HG03025 (cell line): Measurements from ENCODE around the gene CLEC16A.

Source experiments
- ATAC-seq: cut with Tn5 transposase; IDR thresholded peaks from one replicate; pipeline ENCODE4 v1.9.1; 2021; ENCODE audit warnings: mild to moderate bottlenecking, moderate library complexity; ENCODE audit not compliant: unreplicated experiment, low FRiP score

Gene CLEC16A

GRCh38 chr16:11164482-11165270 lies 220.3 kb downstream of the CLEC16A start:
- no peak for ATAC-seq

GRCh38 chr16:11165349-11165748 lies 221.0 kb downstream of the CLEC16A start:
- ATAC-seq, result no peak

GRCh38 chr16:11165894-11166665 lies 221.7 kb downstream of the CLEC16A start:
- ATAC-seq, result no peak

GRCh38 chr16:11167581-11167980 lies 223.2 kb downstream of the CLEC16A start:
- ATAC-seq, result no peak

DNA sequence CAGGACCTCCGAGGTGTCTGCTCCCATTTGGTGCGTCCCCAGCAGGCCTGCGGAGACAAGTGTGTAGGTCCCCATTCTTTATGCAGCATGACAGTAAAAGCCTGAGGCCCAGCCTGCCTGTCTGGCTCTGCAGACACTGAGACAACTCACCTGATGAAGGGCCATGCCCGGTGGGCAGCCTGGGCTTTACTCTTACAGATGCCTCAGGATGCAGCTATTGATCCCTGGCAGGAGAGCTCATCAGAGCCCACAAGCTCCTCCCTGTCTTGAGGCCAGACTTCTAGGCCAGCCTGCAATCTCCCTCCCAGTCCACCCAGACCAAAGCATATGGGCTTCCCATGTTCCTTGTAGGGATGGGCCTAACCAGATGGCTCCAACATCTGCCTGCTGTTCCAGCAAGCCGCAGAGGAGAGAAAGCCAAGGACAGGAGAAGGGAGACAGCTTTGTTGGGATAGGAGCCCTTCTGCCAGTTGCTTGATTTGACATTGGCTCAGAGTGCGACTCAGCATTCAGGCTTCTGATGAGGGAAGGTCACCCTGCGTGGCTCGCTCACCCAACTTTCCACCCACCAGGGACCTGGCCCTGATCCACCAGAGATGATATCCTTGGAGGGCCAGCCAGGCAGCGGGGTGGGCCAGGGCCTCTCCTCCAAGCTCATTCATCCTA lies 224.2 kb downstream of the CLEC16A start:
- no peak for ATAC-seq

DNA sequence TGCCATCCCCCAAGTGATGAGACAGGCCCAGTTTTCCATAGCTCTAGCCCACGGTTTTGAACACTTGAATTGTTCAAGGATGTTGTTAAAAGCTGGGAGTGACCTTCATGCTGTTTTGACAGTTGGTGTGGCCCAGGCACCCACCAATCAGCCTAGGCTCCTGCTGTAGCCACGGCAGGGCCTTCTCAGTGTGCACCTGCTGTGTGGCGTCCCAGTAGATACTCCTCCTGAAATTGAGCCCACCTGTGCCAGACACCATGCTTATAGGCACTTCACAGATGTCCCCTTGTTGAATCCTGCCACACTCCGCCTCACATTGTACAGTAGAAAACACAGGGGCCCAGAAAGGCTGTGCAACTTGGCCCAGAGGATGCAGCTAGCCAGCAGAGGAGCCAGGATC lies 225.3 kb downstream of the CLEC16A start:
- no peak for ATAC-seq

DNA sequence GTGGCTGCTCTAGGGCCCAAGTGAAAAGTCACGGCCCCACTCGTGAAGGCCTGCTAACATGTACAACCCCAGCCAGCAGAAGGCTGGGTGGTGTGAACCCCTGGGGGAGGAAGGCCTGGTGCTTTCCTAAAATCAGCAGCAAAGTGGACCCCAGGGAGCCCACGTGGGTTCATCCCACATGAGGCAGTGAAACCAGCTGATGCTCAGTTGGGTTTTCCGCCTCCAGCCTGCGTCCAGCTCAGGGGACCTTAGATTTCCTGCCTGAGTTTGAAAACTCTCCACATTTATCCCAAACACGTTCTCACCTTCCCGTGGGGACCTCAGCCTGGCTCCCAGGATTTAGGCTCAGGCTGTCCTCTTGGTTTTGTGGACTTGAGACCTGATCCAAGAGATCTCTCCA lies 225.8 kb downstream of the CLEC16A start:
- ATAC-seq, result no peak

GRCh38 chr16:11170696-11171447 lies 226.5 kb downstream of the CLEC16A start:
- ATAC-seq, result no peak

DNA sequence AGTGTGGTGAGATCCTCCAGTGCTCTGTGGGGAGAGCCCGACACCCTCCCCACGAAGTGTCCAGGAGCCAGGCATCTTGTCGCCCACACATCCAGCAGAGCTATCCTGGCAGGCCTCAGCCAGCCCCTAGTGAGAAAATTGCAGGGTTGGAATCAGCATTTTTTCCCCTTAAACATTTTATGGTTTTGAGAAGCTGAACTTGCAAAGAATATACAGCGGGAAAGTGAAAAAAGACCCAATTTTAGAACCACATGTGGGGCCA lies 227.0 kb downstream of the CLEC16A start:
- no peak for ATAC-seq

- no peak for ATAC-seq
These were observed 227.5 kb downstream of the CLEC16A start for GRCh38 chr16:11171757-11172299.

DNA sequence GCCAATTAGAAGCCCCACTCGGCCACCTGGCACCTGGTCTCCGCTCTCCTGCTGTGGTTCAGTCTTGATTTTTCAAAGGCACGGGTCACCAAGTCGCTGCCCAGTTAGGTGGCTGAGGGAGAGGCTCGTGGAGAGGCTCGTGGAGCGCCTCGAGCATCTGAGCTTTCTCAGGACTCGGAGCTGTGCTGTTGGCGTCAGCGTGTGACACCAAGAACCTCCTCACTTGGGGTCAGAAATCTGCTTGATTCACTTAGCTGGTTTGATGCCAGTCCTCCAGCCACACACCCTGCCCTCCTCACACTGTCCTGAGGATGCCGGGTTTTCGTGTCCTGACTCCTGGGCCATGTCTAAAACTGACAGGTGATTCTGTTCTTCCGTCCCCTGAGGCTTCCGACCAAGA lies 229.1 kb downstream of the CLEC16A start:
- no peak for ATAC-seq

GRCh38 chr16:11174141-11174540 lies 229.8 kb downstream of the CLEC16A start:
- ATAC-seq, result no peak

DNA sequence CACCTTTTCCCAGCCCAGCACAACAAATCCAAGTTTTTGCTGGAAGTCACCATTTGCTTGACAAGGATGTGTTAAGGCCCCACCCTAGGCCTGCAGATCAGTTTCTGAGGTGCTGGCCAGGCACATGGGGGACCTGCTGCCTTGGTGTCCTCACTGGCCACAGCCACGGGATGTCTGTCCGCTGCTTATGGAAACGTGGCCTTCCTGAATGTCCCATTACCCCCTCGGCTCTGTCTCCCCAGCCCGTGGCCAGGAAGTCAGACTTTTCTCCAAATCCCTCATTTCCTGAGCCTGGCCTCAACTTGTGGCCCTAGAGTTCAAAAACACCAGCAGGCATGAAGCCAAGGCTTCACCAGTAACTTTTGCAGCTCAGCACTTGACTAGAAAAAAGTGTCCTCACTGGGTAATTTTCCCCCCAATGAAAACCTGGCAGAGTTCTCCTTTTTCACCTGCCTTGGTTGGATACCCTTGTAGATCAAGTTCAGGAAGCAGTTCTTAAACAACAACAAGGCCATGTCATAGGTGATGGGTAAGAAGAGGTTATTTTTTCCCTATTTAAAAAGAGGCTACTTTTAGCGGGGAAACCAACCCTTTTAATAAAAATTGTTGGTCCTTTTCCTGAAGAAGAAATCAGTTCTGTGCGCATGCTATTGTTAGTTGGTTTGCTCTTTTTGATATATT lies 230.9 kb downstream of the CLEC16A start:
- ATAC-seq, result no peak

- no peak for ATAC-seq
These were observed 231.5 kb downstream of the CLEC16A start for GRCh38 chr16:11175787-11176341.

GRCh38 chr16:11177578-11178160 lies 233.3 kb downstream of the CLEC16A start:
- no peak for ATAC-seq

DNA sequence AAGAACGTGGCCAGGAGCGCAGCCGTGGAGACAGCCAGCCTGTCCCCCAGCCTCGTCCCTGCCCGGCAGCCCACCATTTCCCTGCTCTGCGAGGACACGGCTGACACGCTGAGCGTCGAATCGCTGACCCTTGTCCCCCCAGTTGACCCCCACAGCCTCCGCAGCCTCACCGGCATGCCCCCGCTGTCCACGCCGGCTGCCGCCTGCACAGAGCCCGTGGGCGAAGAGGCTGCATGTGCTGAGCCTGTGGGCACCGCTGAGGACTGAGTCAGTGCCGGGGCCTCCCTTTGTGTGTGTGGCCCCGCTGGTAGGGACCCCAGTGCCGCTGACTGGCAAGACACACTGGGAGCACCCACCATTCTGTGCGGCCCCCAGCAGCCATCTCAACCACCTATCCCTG lies 234.1 kb downstream of the CLEC16A start:
- no peak for ATAC-seq

- ATAC-seq, result no peak
These were observed 235.2 kb downstream of the CLEC16A start for GRCh38 chr16:11179574-11179973.

- no peak for ATAC-seq
These were observed 236.1 kb downstream of the CLEC16A start for GRCh38 chr16:11180489-11180888.

- ATAC-seq, result no peak
These were observed 237.0 kb downstream of the CLEC16A start for GRCh38 chr16:11181242-11181898.
